HUES48 (cell line): Measurements from ENCODE around the gene HOTAIR.

Experiments
- H3K27ac ChIP-seq: one replicate; pipeline ENCODE4 v1.7.0; 2013; ENCODE audit warnings: low read depth, low read length, inconsistent platforms
- H3K27me3 ChIP-seq: 2 replicates; pipeline ENCODE4 v1.6.1; 2013; ENCODE audit warnings: mild to moderate bottlenecking, low read length; ENCODE audit not compliant: control insufficient read depth, insufficient read depth
- H3K36me3 ChIP-seq: 2 replicates; pipeline ENCODE4 v1.6.1; 2013; ENCODE audit warnings: low read length; ENCODE audit not compliant: control insufficient read depth, insufficient read depth
- H3K4me1 ChIP-seq: 2 replicates; pipeline ENCODE4 v1.6.1; 2013; ENCODE audit warnings: mild to moderate bottlenecking, low read length; ENCODE audit not compliant: control insufficient read depth, insufficient read depth
- H3K4me3 ChIP-seq: 2 replicates; pipeline ENCODE4 v1.5.1; 2013; ENCODE audit warnings: mild to moderate bottlenecking, low read depth, low read length
- H3K9ac ChIP-seq: 2 replicates; pipeline ENCODE4 v1.6.1; 2013; ENCODE audit warnings: mild to moderate bottlenecking, low read depth, low read length, moderate library complexity
- H3K9me3 ChIP-seq: 2 replicates; pipeline ENCODE4 v1.6.1; 2013; ENCODE audit warnings: low read length; ENCODE audit not compliant: control insufficient read depth, insufficient read depth

HOTAIR gene

GRCh38 chr12:54017027-54017788 is 42.5 kb upstream of the HOTAIR start:
- no peak overlapping the region for H3K9ac ChIP-seq
- peaks cover 100% of the 10 kb centered on the region for H3K27me3 ChIP-seq
- H3K27ac ChIP-seq = no peak overlapping the region
- H3K4me3 ChIP-seq = peak overlapping the region; percentile 34
- H3K4me1 ChIP-seq = peaks cover 27% of the 10 kb centered on the region; the same call in 1 of the 2 replicates
- H3K36me3 ChIP-seq = no peaks in the 10 kb centered on the region
- no peaks in the 10 kb centered on the region for H3K9me3 ChIP-seq

GRCh38 chr12:54016478-54016964 is 41.8 kb upstream of the HOTAIR start:
- Histone ChIP-seq H3K27me3 (peaks cover 100% of the 10 kb centered on the region), H3K4me3 (no peak overlapping the region), H3K4me1 (peaks cover 24% of the 10 kb centered on the region), H3K27ac (no peak overlapping the region), H3K36me3 (no peaks in the 10 kb centered on the region), H3K9ac (no peak overlapping the region), H3K9me3 (no peaks in the 10 kb centered on the region)

- no peaks in the 10 kb centered on the region for H3K36me3 ChIP-seq
- no peaks in the 10 kb centered on the region for H3K9me3 ChIP-seq
- no peak overlapping the region for H3K9ac ChIP-seq
- peaks cover 27% of the 10 kb centered on the region for H3K4me1 ChIP-seq
- H3K27ac ChIP-seq = no peak overlapping the region
- peaks cover 100% of the 10 kb centered on the region for H3K27me3 ChIP-seq
- H3K4me3 ChIP-seq = no peak overlapping the region
Observed at GRCh38 chr12:54016051-54016450, 41.3 kb upstream of the HOTAIR start.

- Histone ChIP-seq H3K9ac (no peak overlapping the region), H3K9me3 (no peaks in the 10 kb centered on the region), H3K36me3 (no peaks in the 10 kb centered on the region), H3K4me3 (no peak overlapping the region), H3K27me3 (peaks cover 100% of the 10 kb centered on the region), H3K4me1 (peaks cover 32% of the 10 kb centered on the region), H3K27ac (no peak overlapping the region)
Observed at GRCh38 chr12:54015018-54015931, 40.5 kb upstream of the HOTAIR start.

- peaks cover 32% of the 10 kb centered on the region for H3K4me1 ChIP-seq
- H3K9me3 ChIP-seq = no peaks in the 10 kb centered on the region
- H3K27ac ChIP-seq = no peak overlapping the region
- no peaks in the 10 kb centered on the region for H3K36me3 ChIP-seq
- no peak overlapping the region for H3K9ac ChIP-seq
- peaks cover 100% of the 10 kb centered on the region for H3K27me3 ChIP-seq
- H3K4me3 ChIP-seq = no peak overlapping the region
Observed at GRCh38 chr12:54014377-54015017, 39.7 kb upstream of the HOTAIR start.

- no peak overlapping the region for H3K9ac ChIP-seq
- H3K27me3 ChIP-seq = peaks cover 100% of the 10 kb centered on the region
- peaks cover 23% of the 10 kb centered on the region for H3K4me1 ChIP-seq
- no peak overlapping the region for H3K27ac ChIP-seq
- no peaks in the 10 kb centered on the region for H3K36me3 ChIP-seq
- H3K9me3 ChIP-seq = no peaks in the 10 kb centered on the region
- no peak overlapping the region for H3K4me3 ChIP-seq
Observed at GRCh38 chr12:54012631-54013409, 38.1 kb upstream of the HOTAIR start.

- no peak overlapping the region for H3K4me3 ChIP-seq
- peaks cover 17% of the 10 kb centered on the region for H3K4me1 ChIP-seq
- H3K36me3 ChIP-seq = no peaks in the 10 kb centered on the region
- no peak overlapping the region for H3K9ac ChIP-seq
- H3K27me3 ChIP-seq = peaks cover 100% of the 10 kb centered on the region
- no peak overlapping the region for H3K27ac ChIP-seq
- no peaks in the 10 kb centered on the region for H3K9me3 ChIP-seq
Observed at GRCh38 chr12:54011665-54012532, 37.1 kb upstream of the HOTAIR start.

- Histone ChIP-seq H3K9me3 (no peaks in the 10 kb centered on the region), H3K27me3 (peaks cover 100% of the 10 kb centered on the region), H3K36me3 (no peaks in the 10 kb centered on the region), H3K4me3 (no peak overlapping the region), H3K4me1 (peaks cover 17% of the 10 kb centered on the region), H3K27ac (no peak overlapping the region), H3K9ac (no peak overlapping the region)
Observed at GRCh38 chr12:54010972-54011664, 36.4 kb upstream of the HOTAIR start.

GRCh38 chr12:54010053-54010971 is 35.6 kb upstream of the HOTAIR start:
- Histone ChIP-seq H3K9me3 (no peaks in the 10 kb centered on the region), H3K36me3 (no peaks in the 10 kb centered on the region), H3K4me3 (no peak overlapping the region), H3K4me1 (peaks cover 17% of the 10 kb centered on the region), H3K9ac (no peak overlapping the region), H3K27ac (no peak overlapping the region), H3K27me3 (peaks cover 100% of the 10 kb centered on the region)
